ENCODE data around the gene CDHR3.

CDHR3 gene

GRCh38 chr7:106053109-106053508 is 90.0 kb downstream of the CDHR3 start:
- TF ChIP-seq, protein P1, sequence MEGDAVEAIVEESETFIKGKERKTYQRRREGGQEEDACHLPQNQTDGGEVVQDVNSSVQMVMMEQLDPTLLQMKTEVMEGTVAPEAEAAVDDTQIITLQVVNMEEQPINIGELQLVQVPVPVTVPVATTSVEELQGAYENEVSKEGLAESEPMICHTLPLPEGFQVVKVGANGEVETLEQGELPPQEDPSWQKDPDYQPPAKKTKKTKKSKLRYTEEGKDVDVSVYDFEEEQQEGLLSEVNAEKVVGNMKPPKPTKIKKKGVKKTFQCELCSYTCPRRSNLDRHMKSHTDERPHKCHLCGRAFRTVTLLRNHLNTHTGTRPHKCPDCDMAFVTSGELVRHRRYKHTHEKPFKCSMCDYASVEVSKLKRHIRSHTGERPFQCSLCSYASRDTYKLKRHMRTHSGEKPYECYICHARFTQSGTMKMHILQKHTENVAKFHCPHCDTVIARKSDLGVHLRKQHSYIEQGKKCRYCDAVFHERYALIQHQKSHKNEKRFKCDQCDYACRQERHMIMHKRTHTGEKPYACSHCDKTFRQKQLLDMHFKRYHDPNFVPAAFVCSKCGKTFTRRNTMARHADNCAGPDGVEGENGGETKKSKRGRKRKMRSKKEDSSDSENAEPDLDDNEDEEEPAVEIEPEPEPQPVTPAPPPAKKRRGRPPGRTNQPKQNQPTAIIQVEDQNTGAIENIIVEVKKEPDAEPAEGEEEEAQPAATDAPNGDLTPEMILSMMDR (conservative IDR thresholded peaks at IDR 0.05; ENCODE audit: low read depth, low read length): no peak
- Histone ChIP-seq H3K36me3 (ENCODE audit: insufficient read depth) (no peaks in the 10 kb centered on the region), H2AFZ (ENCODE audit: low read depth) (no peak overlapping the region), H3K27me3 (ENCODE audit: insufficient read depth, low read depth) (no peaks in the 10 kb centered on the region), H3K79me2 (ENCODE audit: insufficient read depth, low read depth) (no peaks in the 10 kb centered on the region), H3K9ac (no peak overlapping the region), H3K27ac (no peak overlapping the region), H3K4me3 (IDR thresholded peaks at IDR 0.05; ENCODE audit: insufficient read depth, low read depth, low read length) (no peak overlapping the region), H3K4me1 (ENCODE audit: low read depth, poor library complexity, severe bottlenecking) (no peaks in the 10 kb centered on the region), H4K20me1 (ENCODE audit: insufficient read depth) (no peaks in the 10 kb centered on the region), H3K4me2 (no peak overlapping the region)

- H3K4me3 ChIP-seq (IDR thresholded peaks at IDR 0.05; ENCODE audit: insufficient read depth, low read depth, low read length): no peak overlapping the region
- H3K27me3 ChIP-seq (ENCODE audit: insufficient read depth, low read depth): no peaks in the 10 kb centered on the region
- no peak overlapping the region for H3K4me2 ChIP-seq
- H2AFZ ChIP-seq (ENCODE audit: low read depth): no peak overlapping the region
- TF ChIP-seq, protein P1 (conservative IDR thresholded peaks at IDR 0.05; ENCODE audit: low read depth, low read length): no peak
- no peak overlapping the region for H3K27ac ChIP-seq
- H4K20me1 ChIP-seq (ENCODE audit: insufficient read depth): no peaks in the 10 kb centered on the region
- H3K4me1 ChIP-seq (ENCODE audit: low read depth, poor library complexity, severe bottlenecking): no peaks in the 10 kb centered on the region
- H3K9ac ChIP-seq: no peak overlapping the region
- no peaks in the 10 kb centered on the region for H3K36me3 ChIP-seq (ENCODE audit: insufficient read depth)
- no peaks in the 10 kb centered on the region for H3K79me2 ChIP-seq (ENCODE audit: insufficient read depth, low read depth)
Observed at GRCh38 chr7:106054156-106054910, 91.3 kb downstream of the CDHR3 start.

DNA sequence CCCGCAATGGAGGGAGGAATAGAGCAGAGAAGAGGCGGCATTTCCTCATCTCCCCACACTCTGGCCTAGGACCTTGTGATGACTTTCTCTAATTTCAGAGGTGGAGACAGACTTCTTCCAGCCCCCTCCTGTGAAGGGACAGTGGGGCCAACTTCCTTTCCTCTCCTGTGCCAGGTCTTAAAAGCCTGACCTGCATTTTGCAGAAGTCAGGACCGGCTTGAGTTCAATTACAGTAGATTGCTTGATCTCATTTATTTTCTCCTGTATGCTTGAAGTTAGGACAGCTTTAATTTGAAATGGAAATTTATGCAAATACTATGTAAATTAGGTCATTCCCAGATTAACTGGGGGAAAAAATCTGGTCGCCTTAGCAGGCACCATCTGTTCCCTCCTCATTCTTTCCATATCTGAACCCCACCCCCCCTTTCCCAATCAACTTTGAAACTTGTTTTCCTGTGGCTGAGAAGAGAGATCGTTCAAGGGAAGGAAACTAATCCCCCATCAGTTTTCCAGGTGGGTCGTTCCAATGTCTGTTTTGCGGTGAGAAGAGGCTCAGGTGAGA is 92.0 kb downstream of the CDHR3 start:
- no peak overlapping the region for H3K4me2 ChIP-seq
- no peak overlapping the region for H3K4me3 ChIP-seq (IDR thresholded peaks at IDR 0.05; ENCODE audit: insufficient read depth, low read depth, low read length)
- H3K4me1 ChIP-seq (ENCODE audit: low read depth, poor library complexity, severe bottlenecking): no peaks in the 10 kb centered on the region
- no peak overlapping the region for H3K9ac ChIP-seq
- TF ChIP-seq, protein P1 (conservative IDR thresholded peaks at IDR 0.05; ENCODE audit: low read depth, low read length): no peak
- H3K27ac ChIP-seq: no peak overlapping the region
- H3K79me2 ChIP-seq (ENCODE audit: insufficient read depth, low read depth): no peaks in the 10 kb centered on the region
- no peaks in the 10 kb centered on the region for H3K36me3 ChIP-seq (ENCODE audit: insufficient read depth)
- H3K27me3 ChIP-seq (ENCODE audit: insufficient read depth, low read depth): no peaks in the 10 kb centered on the region
- no peak overlapping the region for H2AFZ ChIP-seq (ENCODE audit: low read depth)
- no peaks in the 10 kb centered on the region for H4K20me1 ChIP-seq (ENCODE audit: insufficient read depth)

DNA sequence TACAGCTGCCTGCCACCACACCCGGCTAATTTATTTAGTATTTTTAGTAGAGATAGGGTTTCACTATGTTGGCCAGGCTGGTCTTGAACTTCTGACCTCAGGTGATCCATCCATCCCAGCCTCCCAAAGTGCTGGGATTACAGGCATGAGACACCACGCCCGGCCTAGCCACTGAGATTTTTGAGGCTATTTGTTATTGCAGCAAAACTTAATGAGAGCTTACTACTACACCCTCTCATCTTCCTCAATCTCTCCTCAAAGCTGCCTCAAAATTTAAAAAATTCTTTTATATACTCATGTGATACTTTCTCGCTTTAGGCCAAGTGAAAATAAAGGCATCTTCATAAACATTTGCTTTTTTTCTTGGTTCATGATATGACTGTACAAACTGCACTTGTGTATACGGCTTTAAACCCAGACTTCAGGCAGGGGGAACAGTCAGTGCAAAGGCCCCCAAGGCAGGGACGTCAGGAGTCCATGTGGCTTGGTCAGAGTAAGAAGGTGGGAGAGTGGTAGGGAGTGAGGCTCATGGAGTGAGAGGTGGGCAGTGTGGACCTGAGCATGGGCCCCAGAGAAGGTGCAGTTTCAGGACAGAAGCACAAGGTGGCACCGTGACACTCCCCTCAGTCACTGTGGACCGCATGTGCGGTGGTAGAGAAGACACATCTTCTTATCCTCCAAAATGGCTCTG is 93.6 kb downstream of the CDHR3 start:
- no peaks in the 10 kb centered on the region for H3K4me1 ChIP-seq (ENCODE audit: low read depth, poor library complexity, severe bottlenecking)
- H3K4me2 ChIP-seq: no peak overlapping the region
- H3K36me3 ChIP-seq (ENCODE audit: insufficient read depth): no peaks in the 10 kb centered on the region
- no peaks in the 10 kb centered on the region for H4K20me1 ChIP-seq (ENCODE audit: insufficient read depth)
- H3K79me2 ChIP-seq (ENCODE audit: insufficient read depth, low read depth): no peaks in the 10 kb centered on the region
- H3K27ac ChIP-seq: no peak overlapping the region
- H3K4me3 ChIP-seq (IDR thresholded peaks at IDR 0.05; ENCODE audit: insufficient read depth, low read depth, low read length): no peak overlapping the region
- H3K9ac ChIP-seq: no peak overlapping the region
- TF ChIP-seq, protein P1 (conservative IDR thresholded peaks at IDR 0.05; ENCODE audit: low read depth, low read length): peak; percentile 86
- peak overlapping the region; percentile 13; the same call in 1 of the 2 replicates for H2AFZ ChIP-seq (ENCODE audit: low read depth)
- H3K27me3 ChIP-seq (ENCODE audit: insufficient read depth, low read depth): no peaks in the 10 kb centered on the region
